ENCODE results near the gene MIA2.
"Not testable (repeated sequence)": the region's sequence is repeated elsewhere in the genome, so short reads cannot be mapped to it uniquely, and the experiment has no call there.

MIA2 gene

DNA sequence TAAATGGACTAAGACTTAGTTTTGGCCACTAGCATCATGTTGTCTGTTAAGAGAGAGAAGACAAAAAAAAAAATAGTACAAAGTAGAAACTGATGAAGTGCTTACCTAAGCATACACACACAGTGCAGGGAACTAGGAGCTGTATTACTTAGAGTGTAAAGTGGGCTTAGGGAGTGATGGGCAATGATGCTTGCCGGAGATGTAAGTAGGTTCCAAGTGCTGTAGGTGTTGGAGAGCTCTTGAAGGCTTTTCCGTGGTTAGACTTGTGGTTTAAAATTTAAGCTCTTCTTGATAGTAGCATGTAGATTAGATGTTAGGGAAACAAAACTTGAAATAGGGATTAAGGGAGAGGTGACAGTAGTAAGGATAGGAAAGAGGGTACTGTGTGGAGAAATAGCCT lies 34.7 kb downstream of the MIA2 start:
- DNase-seq (ENCODE audit: low read depth in 2 of 2), result no peak

DNA sequence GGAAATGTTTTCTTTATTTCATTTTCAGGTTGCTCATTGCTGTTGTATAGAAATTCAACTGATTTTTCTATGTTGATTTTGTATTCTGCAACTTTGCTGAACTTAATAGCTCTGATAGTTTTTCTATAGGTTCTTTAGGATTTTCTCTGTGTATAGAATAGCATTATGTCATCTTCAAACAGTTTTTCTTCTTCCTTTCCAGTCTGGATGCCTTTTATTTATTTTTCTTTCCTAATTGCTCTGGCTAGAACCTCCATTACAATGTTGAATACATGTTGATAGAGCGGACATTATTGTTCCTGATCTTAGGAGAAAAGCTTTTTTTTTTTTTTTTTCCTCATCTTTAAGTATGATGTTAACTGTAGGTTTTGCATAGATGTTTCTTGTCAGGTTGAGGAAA lies 39.2 kb downstream of the MIA2 start:
- no peak for DNase-seq (ENCODE audit: low read depth in 2 of 2)

DNA sequence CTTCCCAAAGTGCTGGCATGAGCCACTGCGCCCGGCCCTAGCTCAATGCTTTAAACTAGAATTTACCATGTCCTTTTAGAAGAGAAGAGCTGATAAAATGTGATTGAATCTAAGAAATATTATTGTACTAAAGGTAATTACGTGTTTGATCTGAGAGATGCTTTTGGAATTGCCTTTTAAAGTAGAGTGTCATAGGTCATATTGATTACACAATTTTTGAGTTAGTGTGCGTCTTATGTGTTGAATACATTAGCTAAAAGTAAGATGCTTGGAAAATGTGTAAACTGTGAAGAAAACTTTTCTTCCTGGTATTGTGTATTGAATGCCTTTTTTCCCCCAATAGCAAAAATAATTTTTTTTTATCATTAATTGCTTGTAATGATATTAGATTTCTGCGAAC lies 41.7 kb downstream of the MIA2 start:
- no peak for DNase-seq (ENCODE audit: low read depth in 2 of 2)

DNA sequence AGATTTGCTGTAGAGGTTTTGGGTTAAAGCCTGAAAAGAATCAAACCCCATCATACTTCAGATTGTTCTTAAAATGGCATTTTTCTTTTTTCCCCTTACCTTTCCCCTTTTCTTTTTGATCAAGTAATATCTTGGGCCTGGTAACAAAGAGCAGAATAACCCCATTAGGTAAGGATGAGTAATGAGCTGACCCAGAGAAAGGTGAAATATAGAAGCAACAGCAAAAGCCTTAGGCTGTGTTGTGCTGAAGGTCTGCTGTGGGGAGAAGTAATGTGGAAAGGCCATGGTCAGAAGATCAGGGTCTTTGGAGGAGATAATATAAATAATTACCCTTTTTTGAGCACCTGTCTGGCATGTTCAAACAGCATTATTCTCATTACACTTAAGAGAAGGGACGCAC lies 42.3 kb downstream of the MIA2 start:
- DNase-seq (ENCODE audit: low read depth in 2 of 2), result no peak

DNA sequence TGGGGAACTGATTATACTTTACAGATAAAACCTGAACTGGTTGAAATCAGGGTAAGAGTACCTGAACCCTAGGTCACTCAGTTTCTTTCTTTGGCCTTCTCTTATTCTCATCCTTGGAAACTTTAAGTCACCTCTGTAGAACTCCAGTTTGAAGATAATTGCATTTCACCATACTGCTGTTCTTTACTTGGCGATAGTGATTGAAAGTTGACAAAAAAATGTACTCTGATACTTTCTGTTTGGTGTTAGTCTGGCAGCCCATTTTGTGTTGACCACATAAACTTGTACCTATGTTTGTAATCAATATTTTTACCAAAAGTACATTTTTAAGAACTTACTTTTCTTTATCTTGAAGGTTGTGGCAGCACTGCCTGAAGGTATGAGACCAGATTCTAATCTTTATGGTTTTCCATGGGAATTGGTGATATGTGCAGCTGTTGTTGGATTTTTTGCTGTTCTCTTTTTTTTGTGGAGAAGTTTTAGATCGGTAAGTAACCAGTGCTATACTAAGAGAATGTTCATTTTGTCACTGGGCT lies 42.9 kb downstream of the MIA2 start:
- no peak for DNase-seq (ENCODE audit: low read depth in 2 of 2)

DNA sequence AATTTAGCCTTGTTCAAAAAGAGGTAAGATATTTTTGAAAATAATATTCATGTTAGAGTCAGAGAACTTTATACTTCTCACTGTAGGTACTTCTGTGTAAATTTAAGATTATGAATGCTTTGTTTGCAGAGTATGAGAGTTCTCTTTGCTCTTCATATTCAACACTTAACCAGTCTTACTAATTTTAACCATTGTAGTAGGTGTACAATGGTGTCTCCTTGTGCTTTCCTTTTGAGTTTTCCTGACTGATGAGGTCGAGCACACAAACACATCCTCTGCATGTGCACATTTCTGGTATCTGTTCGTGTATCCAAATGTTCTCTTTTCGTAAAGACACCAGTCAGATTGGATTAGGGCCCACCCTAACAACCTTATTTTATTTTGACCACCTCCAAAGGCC lies 45.8 kb downstream of the MIA2 start:
- DNase-seq (ENCODE audit: low read depth in 2 of 2), result no peak

DNA sequence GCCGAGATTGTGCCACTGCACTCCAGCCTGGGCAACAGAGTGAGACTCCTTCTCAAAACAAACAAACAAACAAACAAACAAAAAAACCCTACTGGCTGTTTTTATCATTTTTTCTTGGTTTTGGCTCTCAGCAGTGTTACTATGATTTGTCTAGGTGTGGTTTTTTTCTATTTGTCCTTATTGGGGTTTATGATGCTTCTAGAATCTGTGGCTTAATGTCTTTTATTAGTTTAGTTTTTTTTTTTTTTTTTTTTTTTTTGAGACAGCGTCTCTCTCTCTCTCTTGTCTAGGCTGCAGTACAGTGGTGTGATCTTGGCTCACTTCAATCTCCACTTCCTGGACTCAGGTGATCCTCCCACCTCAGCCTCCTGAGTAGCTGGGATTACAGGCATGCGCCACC lies 47.0 kb downstream of the MIA2 start:
- not testable (repeated sequence) for DNase-seq (ENCODE audit: low read depth in 2 of 2)

DNA sequence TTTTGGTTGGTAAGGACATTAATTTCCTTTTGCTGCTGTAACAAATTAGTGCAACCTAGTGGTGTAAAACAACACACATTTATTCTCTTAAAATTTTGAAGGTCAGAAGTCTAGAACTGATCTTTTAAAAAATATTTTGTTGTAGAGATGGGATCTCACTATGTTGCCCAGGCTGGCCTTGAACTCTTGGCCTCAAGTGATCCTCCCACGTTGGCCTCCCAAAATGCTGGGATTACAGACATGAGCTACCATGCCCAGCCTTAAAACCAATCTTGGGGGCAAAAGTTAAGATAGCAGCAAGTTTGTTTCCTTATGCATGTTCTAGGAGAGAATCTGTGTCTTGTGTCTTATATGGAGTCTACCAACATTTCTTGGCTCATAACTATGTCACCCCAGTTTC lies 55.8 kb downstream of the MIA2 start:
- no peak for DNase-seq (ENCODE audit: low read depth in 2 of 2)

DNA sequence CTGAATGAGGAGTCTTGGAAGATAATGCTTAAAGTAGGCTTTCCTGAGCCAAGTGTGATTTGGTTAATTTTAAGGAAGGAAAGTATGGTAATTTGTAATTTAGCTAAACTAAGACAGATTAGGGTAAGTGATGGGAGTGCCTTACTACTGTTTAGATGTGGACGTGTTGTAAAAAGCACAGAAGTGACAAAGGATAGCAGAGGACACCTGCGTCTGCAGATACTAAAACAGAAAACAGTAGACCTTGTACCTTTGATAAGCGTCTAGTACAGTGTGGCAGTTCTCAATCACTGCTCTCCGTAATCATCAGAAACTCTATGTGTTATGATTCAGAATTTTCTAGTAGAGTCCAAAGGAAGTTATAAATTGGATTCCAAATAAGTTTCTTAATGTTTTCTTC lies 58.0 kb downstream of the MIA2 start:
- no peak for DNase-seq (ENCODE audit: low read depth in 2 of 2)

DNA sequence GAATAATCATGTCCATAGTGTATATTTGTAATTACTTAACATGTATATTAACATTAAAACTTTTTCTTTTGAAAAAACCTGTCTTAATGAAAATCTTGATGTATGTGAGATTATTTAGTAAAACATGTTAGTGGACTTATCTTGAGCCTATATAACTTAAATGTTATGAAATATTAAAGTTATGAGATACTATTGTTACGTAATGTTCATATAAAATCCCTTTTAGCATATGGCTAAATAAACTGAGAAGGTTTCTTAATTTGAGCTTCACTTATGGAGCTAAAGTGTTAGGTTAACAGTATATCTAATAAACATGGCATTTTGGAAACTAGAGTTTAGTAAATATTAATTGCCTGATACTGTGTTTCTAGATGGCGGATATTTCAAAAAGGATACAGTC lies 59.9 kb downstream of the MIA2 start:
- DNase-seq (ENCODE audit: low read depth in 2 of 2), result no peak

DNA sequence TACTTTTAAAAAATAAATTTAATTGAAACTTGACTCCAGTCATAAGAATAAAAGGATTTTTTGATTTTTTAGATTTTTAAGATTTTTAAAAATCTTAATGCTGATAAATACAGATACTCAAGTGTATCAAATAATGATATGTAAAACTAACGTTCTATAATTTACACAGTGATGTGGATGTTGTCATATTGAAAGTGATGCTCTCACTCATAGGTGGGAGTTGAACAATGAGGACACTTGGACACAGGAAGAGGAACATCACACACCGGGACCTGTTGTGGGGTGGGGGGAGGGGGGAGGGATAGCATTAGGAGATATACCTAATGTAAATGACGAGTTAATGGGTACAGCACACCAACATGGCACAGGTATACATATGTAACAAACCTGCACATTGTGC lies 66.7 kb downstream of the MIA2 start:
- not testable (repeated sequence) for DNase-seq (ENCODE audit: low read depth in 2 of 2)

DNA sequence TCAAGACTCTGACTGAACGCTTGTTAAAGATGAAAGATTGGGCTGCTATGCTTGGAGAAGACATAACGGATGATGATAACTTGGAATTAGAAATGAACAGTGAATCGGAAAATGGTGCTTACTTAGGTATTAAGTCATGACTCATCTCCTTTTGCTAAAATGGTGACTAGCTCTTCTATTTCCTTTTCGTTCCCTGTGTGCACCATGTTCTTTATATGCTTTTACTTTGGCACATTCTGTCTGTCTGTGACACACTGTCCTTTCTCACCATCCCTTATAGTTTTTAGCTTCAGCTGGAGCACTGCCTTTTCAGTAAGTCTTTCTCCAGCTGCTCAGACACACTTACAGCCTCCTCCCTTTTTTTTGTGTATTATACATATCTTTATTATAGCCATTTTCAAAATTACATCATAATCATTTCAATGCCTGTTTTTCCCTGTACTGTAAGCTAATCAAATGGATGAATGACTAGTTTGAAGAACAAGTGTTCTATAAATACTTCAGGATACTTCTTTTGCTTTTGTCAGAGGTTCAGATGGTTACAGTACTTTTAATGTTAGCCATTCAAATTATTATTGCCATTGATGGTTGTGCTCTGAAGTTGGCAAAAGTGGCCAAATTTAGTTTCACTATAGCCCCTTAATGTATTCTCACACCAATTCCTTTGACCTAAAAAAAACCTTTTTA lies 68.6 kb downstream of the MIA2 start:
- DNase-seq (ENCODE audit: low read depth in 2 of 2), result no peak

DNA sequence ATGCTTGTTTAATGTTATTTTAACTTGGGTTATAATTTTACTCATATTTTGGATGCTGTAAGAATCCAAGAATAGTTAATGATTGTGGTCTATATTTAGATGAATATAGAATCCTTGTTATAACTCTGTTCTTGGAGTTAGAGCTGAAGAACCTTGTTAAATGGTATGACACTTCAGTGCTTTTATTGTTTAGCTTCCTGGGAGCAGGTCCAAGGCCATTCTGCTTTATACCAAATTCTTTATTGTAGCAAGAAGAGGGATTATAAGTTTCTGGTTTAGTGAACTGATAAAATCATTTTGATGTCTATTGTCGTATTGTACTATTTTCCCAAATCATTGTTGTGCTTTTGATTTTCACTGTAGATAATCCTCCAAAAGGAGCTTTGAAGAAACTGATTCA lies 69.4 kb downstream of the MIA2 start:
- no peak for DNase-seq (ENCODE audit: low read depth in 2 of 2)

DNA sequence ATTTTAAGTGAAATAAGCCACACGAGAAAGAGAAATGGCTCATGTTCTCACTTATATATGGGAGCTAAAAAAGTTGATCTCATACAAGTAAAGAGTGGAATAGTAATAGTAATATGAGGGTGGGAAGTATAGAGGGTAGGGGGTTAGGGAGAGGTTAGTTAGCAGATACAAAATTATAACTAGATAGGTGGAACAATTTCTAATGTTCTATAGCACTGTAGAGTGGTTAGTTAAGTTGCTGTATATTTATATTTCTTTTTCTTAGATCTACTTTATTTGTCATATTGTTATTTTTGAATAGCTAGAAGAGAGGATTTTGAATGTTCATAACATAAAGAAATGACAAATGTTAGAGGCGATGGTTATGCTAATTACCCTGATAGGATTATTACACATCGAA lies 74.1 kb downstream of the MIA2 start:
- DNase-seq (ENCODE audit: low read depth in 2 of 2), result no peak

DNA sequence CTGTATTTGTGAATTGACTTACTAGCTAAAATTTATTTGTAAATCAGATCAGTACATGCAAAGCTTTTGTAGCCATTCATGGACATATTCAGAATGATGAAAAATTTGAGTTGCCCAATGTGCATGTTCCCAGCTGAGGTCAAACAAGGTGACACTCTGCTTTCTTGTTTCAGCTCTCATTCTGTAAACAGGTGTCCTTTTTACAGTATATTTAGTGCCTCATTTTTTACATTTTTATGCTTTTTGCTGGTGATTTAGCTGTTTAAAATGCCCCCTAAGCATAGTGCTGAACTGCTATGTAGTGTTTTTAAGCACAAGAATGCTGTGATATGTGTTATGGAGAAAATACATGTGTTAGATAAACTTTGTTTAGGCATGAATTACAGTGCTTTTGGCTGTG lies 76.3 kb downstream of the MIA2 start:
- no peak for DNase-seq (ENCODE audit: low read depth in 2 of 2)

DNA sequence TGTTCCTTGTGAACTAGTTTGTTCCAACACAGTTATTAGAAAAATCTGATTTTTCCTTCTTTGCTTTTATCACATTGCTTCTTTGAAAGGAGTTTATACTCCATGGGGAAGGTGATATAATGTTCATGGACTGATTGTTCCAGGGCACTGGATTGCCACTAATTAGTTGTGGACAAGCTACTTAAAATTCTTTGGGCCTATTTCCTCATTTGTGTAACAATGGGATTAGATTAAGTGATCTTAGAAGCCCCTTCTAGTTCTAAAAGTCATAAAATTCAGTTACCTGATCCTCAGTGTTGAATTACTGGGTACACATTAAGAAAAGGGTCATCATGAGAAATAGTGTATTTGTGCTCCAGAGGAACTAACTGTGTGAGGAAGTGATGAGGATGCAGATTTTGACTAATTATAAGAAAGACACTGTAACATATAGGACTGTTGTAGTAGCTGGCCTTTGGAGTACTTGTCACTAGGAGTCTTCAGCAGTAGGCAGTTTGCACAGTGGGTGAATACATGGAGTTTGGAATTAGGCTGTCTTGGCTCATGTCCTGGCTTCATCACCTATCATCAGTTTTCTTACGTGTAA lies 82.2 kb downstream of the MIA2 start:
- DNase-seq (ENCODE audit: low read depth in 2 of 2), result no peak

DNA sequence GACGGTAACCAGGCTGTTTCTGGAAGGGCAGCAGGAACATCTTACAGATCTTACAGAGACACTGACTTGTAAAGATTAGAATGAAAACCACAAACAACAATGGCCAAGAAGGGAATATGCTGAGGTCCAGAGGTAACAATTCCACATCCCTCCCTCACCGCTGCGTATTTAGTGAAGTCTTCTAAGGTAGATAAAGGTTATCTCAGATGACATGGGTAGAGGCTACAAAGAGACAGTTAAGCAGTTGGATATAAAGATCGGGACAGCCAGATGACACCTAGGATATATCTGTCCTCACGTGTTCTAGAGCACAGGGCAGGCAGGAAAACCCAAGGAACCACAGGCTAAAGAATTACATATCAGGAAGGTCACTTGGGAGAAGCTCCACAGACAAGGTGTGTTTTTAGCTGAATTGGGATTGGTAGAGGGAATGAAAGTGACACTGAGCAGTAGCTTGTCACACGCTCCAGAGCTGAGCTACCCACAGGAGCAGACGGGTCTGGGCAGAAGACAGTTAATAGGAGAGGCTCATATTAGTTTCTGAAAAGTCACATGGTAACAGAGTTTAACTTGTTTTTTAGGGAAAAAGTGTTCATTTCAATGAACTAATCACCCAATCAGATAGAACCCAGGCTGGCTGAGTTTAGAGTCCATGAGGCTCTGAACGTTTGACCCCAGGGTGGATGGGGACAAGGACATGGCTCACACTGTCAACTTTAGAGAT lies 83.3 kb downstream of the MIA2 start:
- no peak for DNase-seq (ENCODE audit: low read depth in 2 of 2)

DNA sequence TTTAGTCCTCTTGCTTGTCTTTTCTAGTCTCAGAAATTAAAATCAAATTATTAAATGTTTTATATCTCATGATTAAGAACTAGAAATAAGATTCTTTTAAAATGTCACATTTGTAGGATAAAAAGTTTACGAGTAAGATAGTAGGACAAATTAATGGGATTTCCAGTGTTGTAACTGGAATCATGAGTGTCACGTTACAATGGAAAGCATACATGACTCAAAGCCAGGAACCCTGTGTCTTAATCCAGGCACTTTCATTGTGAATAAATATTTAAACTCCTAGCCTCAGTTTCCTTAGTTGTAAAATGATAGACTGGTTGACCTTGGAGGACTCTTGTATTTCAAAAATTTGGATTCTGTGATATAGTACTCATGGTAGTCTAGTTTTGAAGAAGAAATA lies 84.9 kb downstream of the MIA2 start:
- no peak for DNase-seq (ENCODE audit: low read depth in 2 of 2)

DNA sequence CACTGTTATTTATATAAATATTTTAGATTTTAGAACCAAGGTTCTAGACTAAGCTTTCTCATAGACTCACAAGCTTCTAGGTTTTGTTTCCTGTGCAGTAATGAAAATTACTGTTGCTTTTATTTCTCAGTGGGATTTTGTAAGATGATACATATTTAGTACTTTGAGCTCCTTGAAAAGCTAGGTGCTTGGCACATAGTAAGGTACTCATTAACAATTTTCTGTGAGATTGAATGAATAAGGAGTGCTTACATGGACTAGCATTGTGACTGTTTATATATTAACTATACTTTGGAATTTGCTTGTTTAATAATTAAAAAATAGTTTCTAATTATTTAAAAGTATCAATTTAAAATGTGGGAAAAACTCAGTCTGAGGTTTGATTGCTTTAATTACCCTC lies 85.7 kb downstream of the MIA2 start:
- DNase-seq (ENCODE audit: low read depth in 2 of 2), result no peak

DNA sequence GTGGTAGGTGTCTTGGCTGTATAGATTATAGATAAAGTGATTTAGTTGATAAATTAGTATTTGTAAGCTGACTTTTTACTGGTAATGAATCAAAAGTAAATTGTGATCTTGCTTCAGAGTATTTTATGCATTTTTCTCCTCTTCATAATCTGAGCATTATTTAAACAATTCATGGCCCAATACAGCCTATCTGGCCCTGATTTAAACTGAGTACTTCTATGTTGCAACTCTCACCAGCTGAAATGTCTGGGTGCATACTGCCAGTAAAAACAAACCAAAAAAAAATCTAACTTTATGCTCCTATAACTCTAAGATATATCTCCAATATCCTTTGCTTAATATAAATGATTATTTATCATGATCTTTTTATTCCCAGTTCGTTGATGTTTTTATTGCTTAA lies 86.6 kb downstream of the MIA2 start:
- DNase-seq (ENCODE audit: low read depth in 2 of 2), result no peak

DNA sequence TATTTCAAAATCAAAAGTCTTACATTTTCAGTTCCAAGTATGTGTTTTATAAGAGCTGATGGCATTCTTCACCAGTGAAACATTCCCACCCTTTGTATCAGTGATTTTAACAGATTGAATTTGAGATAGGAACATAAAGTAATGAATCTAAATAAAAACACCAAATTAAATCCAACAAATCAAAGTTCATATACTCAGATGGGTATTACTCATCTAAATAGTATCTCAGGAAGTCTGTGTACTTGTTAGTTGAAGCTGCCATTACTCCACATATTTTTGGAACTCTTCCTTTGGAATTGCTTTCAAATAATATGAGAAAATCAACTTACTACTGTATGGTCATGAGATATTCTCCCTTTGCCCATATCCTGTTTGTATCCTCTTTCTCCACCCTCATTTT lies 89.1 kb downstream of the MIA2 start:
- no peak for DNase-seq (ENCODE audit: low read depth in 2 of 2)

DNA sequence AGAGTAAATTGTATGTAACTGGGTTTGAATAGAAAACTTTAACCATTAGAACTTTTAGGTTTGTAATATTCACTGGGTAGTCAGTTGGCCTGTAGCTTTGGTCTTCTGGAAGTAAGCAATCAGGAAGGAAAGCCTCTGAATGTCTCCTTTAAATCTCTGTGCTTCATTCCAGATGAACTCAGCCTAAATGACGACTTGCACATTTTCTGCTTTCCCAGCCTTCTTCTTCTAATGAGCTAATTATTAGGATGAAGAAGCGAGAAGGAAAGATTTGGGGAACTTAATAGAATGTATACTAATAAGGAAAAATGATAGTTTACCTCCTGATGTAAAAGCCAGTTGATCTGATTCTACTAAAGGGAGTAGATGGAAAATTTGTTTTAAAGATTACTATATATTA lies 90.4 kb downstream of the MIA2 start:
- no peak for DNase-seq (ENCODE audit: low read depth in 2 of 2)

DNA sequence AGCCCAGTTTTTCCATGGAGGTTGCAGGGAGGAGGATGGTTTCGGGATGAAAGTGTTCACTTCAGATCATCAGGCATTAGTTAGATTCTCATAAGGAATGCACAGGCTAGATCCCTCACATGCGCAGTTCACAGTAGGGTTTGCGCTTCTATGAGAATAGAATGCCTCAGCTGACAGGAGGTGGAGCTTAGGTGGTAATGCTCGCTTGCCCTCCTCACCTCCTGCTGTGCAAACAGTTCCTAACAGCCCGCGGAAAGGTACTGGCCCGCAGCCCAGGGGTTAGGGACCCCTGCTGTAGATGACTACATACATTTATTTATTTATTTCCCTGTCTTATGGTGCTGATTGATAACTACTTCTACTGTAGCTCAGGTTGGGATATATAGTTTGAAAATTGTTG lies 105.3 kb downstream of the MIA2 start:
- no peak for DNase-seq (ENCODE audit: low read depth in 2 of 2)

All from stimulated activated CD4-positive, alpha-beta T cell treated with anti-CD3 and anti-CD28 coated beads, Interleukin-12 subunit alpha, Interleukin-12 subunit beta, amount 100 ng/mL, for 24 hours (primary cell).